KOPT-K1 (cell line): ENCODE measurements around the gene SFT2D1.
"Not testable (repeated sequence)": the region's sequence is repeated elsewhere in the genome, so short reads cannot be mapped to it uniquely, and the experiment has no call there.

Experiments
- H3K27ac ChIP-seq: fragments of 200-600 bp; sonication (generic); 2 replicates; pipeline ENCODE4 v1.5.1; 2016; ENCODE audit warnings: antibody characterized with exemption, mild to moderate bottlenecking, low read depth, low read length; ENCODE audit not compliant: poor library complexity, severe bottlenecking
- H3K36me3 ChIP-seq: fragments of 200-600 bp; sonication (generic); 2 replicates; pipeline ENCODE4 v1.5.1; 2017; ENCODE audit warnings: antibody characterized with exemption, mild to moderate bottlenecking, low read length, moderate library complexity; ENCODE audit not compliant: insufficient read depth
- H3K9me3 ChIP-seq: fragments of 200-600 bp; sonication (generic); 2 replicates; pipeline ENCODE4 v1.5.1; 2017; ENCODE audit warnings: antibody characterized with exemption, low read length, mild to moderate bottlenecking; ENCODE audit not compliant: insufficient read depth, poor library complexity, severe bottlenecking

Gene SFT2D1

GRCh38 chr6:166342349-166343149 is at the start of gene SFT2D1:
Gene SFT2D1 (minus strand): TSS chr6:166342545. CDS start chr6:166342481, 64 bp downstream.
- no peaks in the 10 kb centered on the region for H3K9me3 ChIP-seq
- H3K27ac ChIP-seq: peak within 1 kb of the TSS; percentile 77
- H3K36me3 ChIP-seq: peaks cover 9% of the 10 kb centered on the region; the same call in 1 of the 2 replicates

GRCh38 chr6:166389119-166389518 is 46.8 kb upstream of the SFT2D1 start:
- Histone ChIP-seq H3K9me3 (no peaks in the 10 kb centered on the region), H3K36me3 (no peaks in the 10 kb centered on the region), H3K27ac (no peak overlapping the region)

- Histone ChIP-seq H3K36me3 (no peaks in the 10 kb centered on the region), H3K9me3 (no peaks in the 10 kb centered on the region), H3K27ac (no peak overlapping the region)
These were observed 46.1 kb upstream of the SFT2D1 start for GRCh38 chr6:166388290-166389004.

- no peak overlapping the region for H3K27ac ChIP-seq
- H3K9me3 ChIP-seq: no peaks in the 10 kb centered on the region
- H3K36me3 ChIP-seq: no peaks in the 10 kb centered on the region
These were observed 45.4 kb upstream of the SFT2D1 start for GRCh38 chr6:166387642-166388289.

GRCh38 chr6:166387098-166387497 is 44.8 kb upstream of the SFT2D1 start:
- H3K27ac ChIP-seq, H3K9me3 ChIP-seq, H3K36me3 ChIP-seq: not testable (repeated sequence)

- no peak overlapping the region for H3K27ac ChIP-seq
- H3K36me3 ChIP-seq: no peaks in the 10 kb centered on the region
- no peaks in the 10 kb centered on the region for H3K9me3 ChIP-seq
These were observed 43.8 kb upstream of the SFT2D1 start for GRCh38 chr6:166386111-166386510.

GRCh38 chr6:166383802-166384363 is 41.5 kb upstream of the SFT2D1 start:
- not testable (repeated sequence) for H3K9me3 ChIP-seq, H3K36me3 ChIP-seq
- H3K27ac ChIP-seq: peak overlapping the region; percentile 65

- H3K9me3 ChIP-seq: no peaks in the 10 kb centered on the region
- H3K36me3 ChIP-seq: no peaks in the 10 kb centered on the region
- peak within 1 kb of the TSS; percentile 65 for H3K27ac ChIP-seq
These were observed 40.8 kb upstream of the SFT2D1 start, which contains the start of gene MPC1 for GRCh38 chr6:166382933-166383801. Gene MPC1 (minus strand): TSS chr6:166382940. CDS start chr6:166382876, 64 bp downstream.

- H3K9me3 ChIP-seq: no peaks in the 10 kb centered on the region
- H3K36me3 ChIP-seq: no peaks in the 10 kb centered on the region
- H3K27ac ChIP-seq: peak overlapping the region; percentile 65
These were observed 40.2 kb upstream of the SFT2D1 start for GRCh38 chr6:166382500-166382932.

- no peaks in the 10 kb centered on the region for H3K9me3 ChIP-seq
- H3K36me3 ChIP-seq: no peaks in the 10 kb centered on the region
- peak overlapping the region; percentile 65 for H3K27ac ChIP-seq
These were observed 39.6 kb upstream of the SFT2D1 start for GRCh38 chr6:166381733-166382499.

GRCh38 chr6:166381381-166381732 is 39.0 kb upstream of the SFT2D1 start:
- peak overlapping the region; percentile 65 for H3K27ac ChIP-seq
- H3K9me3 ChIP-seq: no peaks in the 10 kb centered on the region
- H3K36me3 ChIP-seq: no peaks in the 10 kb centered on the region

- Histone ChIP-seq H3K9me3 (no peaks in the 10 kb centered on the region), H3K27ac (no peak overlapping the region), H3K36me3 (no peaks in the 10 kb centered on the region)
These were observed 37.5 kb upstream of the SFT2D1 start for GRCh38 chr6:166379800-166380199.

- H3K9me3 ChIP-seq: no peaks in the 10 kb centered on the region
- no peak overlapping the region for H3K27ac ChIP-seq
- no peaks in the 10 kb centered on the region for H3K36me3 ChIP-seq
These were observed 36.8 kb upstream of the SFT2D1 start for GRCh38 chr6:166379103-166379586.
